IMR-90 (cell line): ENCODE results near the gene MRPS5. TPM values are rescaled to one million over a fixed set of nuclear protein-coding genes. Genes with fewer than 3 reads are reported as not detected.

Experiments
- ATAC-seq: fragments of 200-7000 bp; cut with Tn5 transposase; 2 replicates; pipeline ENCODE4 v1.9.1; 2020; ENCODE audit warnings: low read depth, mild to moderate bottlenecking, moderate library complexity
- BruUV-seq: library from RNA; stranded (reverse); fragments of 400-500 nt; replicated peaks from 2 replicates; lab custom pipeline; 2021; lab: Mats Ljungman, UMichigan
- CTCF ChIA-PET: fragments of 300-600 bp; formaldehyde crosslinking; extraction: SDS; loops from one replicate; lab custom pipeline; 2021; ENCODE audit warnings: antibody characterized with exemption; lab: Yijun Ruan, JAX
- POLR2A ChIA-PET: fragments of 300-600 bp; sonication (Branson Sonifier 250); formaldehyde crosslinking; loops from one replicate; lab custom pipeline; 2022; ENCODE audit warnings: antibody characterized with exemption; ENCODE audit not compliant: unreplicated experiment; lab: Charles Lee
- DNase-seq: peaks from one replicate; pipeline ENCODE4 v3.0.0; 2013
- H2AFZ ChIP-seq: replicated peaks from 2 replicates; pipeline ENCODE3; 2013; ENCODE audit warnings: low read length, mild to moderate bottlenecking; ENCODE audit not compliant: poor library complexity
- H2AK5ac ChIP-seq: 2 replicates; pipeline ENCODE4 v1.6.1; 2013; ENCODE audit warnings: low read depth, low read length, inconsistent platforms
- H2AK9ac ChIP-seq: replicated peaks from 2 replicates; pipeline ENCODE3; 2013; ENCODE audit warnings: mild to moderate bottlenecking, low read depth, low read length, moderate library complexity; ENCODE audit not compliant: poor library complexity
- H2BK120ac ChIP-seq: 2 replicates; pipeline ENCODE4 v1.6.1; 2013; ENCODE audit warnings: low read depth, low read length, inconsistent platforms
- H2BK15ac ChIP-seq: 3 replicates; pipeline ENCODE4 v1.6.1; 2013; ENCODE audit warnings: low read depth, low read length, inconsistent platforms
- H2BK20ac ChIP-seq: 2 replicates; pipeline ENCODE4 v1.6.1; 2013; ENCODE audit warnings: low read depth, mild to moderate bottlenecking, inconsistent platforms, low read length, moderate library complexity
- H2BK5ac ChIP-seq: 2 replicates; pipeline ENCODE4 v1.6.1; 2013; ENCODE audit warnings: mild to moderate bottlenecking, low read depth, low read length, inconsistent platforms; ENCODE audit not compliant: poor library complexity, severe bottlenecking
- H3K14ac ChIP-seq: replicated peaks from 2 replicates; pipeline ENCODE4 v1.6.1; 2013; ENCODE audit warnings: low read depth, low read length, inconsistent platforms
- H3K18ac ChIP-seq: 2 replicates; pipeline ENCODE4 v1.6.1; 2013; ENCODE audit warnings: low read depth, low read length, control low read depth
- H3K23ac ChIP-seq: 2 replicates; pipeline ENCODE4 v1.6.1; 2013; ENCODE audit warnings: low read depth, low read length, inconsistent platforms
- H3K27ac ChIP-seq: 2 replicates; pipeline ENCODE4 v1.5.1; 2013; ENCODE audit warnings: mild to moderate bottlenecking, control low read depth, low read length; ENCODE audit not compliant: insufficient read depth
- H3K27me3 ChIP-seq: 2 replicates; pipeline ENCODE4 v1.6.1; 2013; ENCODE audit warnings: low read length; ENCODE audit not compliant: control insufficient read depth, insufficient read depth
- H3K36me3 ChIP-seq: 2 replicates; pipeline ENCODE4 v1.6.1; 2013; ENCODE audit warnings: low read length, mixed read lengths; ENCODE audit not compliant: control insufficient read depth, insufficient read depth
- H3K4ac ChIP-seq: 2 replicates; pipeline ENCODE4 v1.6.1; 2013; ENCODE audit warnings: low read depth, low read length, inconsistent platforms
- H3K4me1 ChIP-seq: 2 replicates; pipeline ENCODE4 v1.6.1; 2013; ENCODE audit warnings: low read length, mixed read lengths; ENCODE audit not compliant: control insufficient read depth, insufficient read depth
- H3K4me2 ChIP-seq: 2 replicates; pipeline ENCODE4 v1.6.1; 2013; ENCODE audit warnings: low read depth, mild to moderate bottlenecking, control low read depth, low read length, moderate library complexity
- H3K4me3 ChIP-seq: 2 replicates; pipeline ENCODE4 v1.5.1; 2013; ENCODE audit warnings: low read depth, mild to moderate bottlenecking, control low read depth, low read length, moderate library complexity; ENCODE audit not compliant: insufficient read depth
- H3K56ac ChIP-seq: 2 replicates; pipeline ENCODE4 v1.6.1; 2013; ENCODE audit warnings: low read length, inconsistent platforms; ENCODE audit not compliant: insufficient read depth; ENCODE audit errors: extremely low read depth
- H3K79me1 ChIP-seq, 2 experiments: 2 replicates each; pipeline ENCODE4 v1.6.1; 2013; ENCODE audit warnings: low read length in 2 of 2, inconsistent platforms in 1 of 2, low read depth in 1 of 2
- H3K9ac ChIP-seq: 2 replicates; pipeline ENCODE4 v1.6.1; 2013; ENCODE audit warnings: low read depth, low read length, control low read depth
- H3K9me1 ChIP-seq: 2 replicates; pipeline ENCODE4 v1.6.1; 2013; ENCODE audit warnings: low read length, inconsistent platforms; ENCODE audit not compliant: insufficient read depth
- H3K9me3 ChIP-seq: 2 replicates; pipeline ENCODE4 v1.6.1; 2013; ENCODE audit warnings: low read length; ENCODE audit not compliant: control insufficient read depth, insufficient read depth
- H4K20me1 ChIP-seq: 2 replicates; pipeline ENCODE4 v1.6.1; 2013; ENCODE audit warnings: low read length, inconsistent platforms; ENCODE audit not compliant: insufficient read depth
- H4K5ac ChIP-seq: 2 replicates; pipeline ENCODE4 v1.6.1; 2013; ENCODE audit warnings: mild to moderate bottlenecking, low read depth, low read length, control low read depth
- H4K8ac ChIP-seq, 2 experiments: 2 replicates each; pipeline ENCODE4 v1.6.1; 2013; ENCODE audit warnings: low read depth in 2 of 2, low read length in 2 of 2, control low read depth in 1 of 2, inconsistent platforms in 1 of 2
- H4K91ac ChIP-seq: 2 replicates; pipeline ENCODE4 v1.6.1; 2013; ENCODE audit warnings: low read depth, low read length, inconsistent platforms; ENCODE audit not compliant: insufficient read depth
- BHLHE40 ChIP-seq: fragments of 150-350 bp; IDR thresholded peaks from 2 replicates; pipeline ENCODE4 v1.6.1; 2016; ENCODE audit warnings: mild to moderate bottlenecking, low read depth, low read length
- CEBPB ChIP-seq: IDR thresholded peaks from 2 replicates; pipeline ENCODE4 v1.6.1; 2012; ENCODE audit warnings: low read depth, low read length, improper control_type of control experiment
- CHD1 ChIP-seq: IDR thresholded peaks from 2 replicates; pipeline ENCODE4 v1.6.1; 2012; ENCODE audit warnings: low read depth, low read length, improper control_type of control experiment
- CTCF ChIP-seq: conservative IDR thresholded peaks from 2 replicates; pipeline ENCODE4 v1.5.1; 2012; ENCODE audit warnings: mild to moderate bottlenecking, low read depth, low read length, improper control_type of control experiment
- FOS ChIP-seq: fragments of 150-350 bp; IDR thresholded peaks from 2 replicates; pipeline ENCODE4 v1.6.1; 2016; ENCODE audit warnings: low read depth, low read length
- MAFK ChIP-seq: IDR thresholded peaks from 2 replicates; pipeline ENCODE4 v1.6.1; 2012; ENCODE audit warnings: low read depth, low read length, improper control_type of control experiment
- MAZ ChIP-seq: IDR thresholded peaks from 2 replicates; pipeline ENCODE4 v1.6.1; 2012; ENCODE audit warnings: low read depth, mild to moderate bottlenecking, low read length, improper control_type of control experiment, moderate library complexity, borderline replicate concordance
- MXI1 ChIP-seq: IDR thresholded peaks from 2 replicates; pipeline ENCODE4 v1.6.1; 2012; ENCODE audit warnings: low read depth, mild to moderate bottlenecking, low read length, moderate library complexity, borderline replicate concordance
- NFE2L2 ChIP-seq: fragments of 150-350 bp; IDR thresholded peaks from 2 replicates; pipeline ENCODE4 v1.6.1; 2016; ENCODE audit warnings: low read depth, mild to moderate bottlenecking, low read length
- POLR2A ChIP-seq: IDR thresholded peaks from 2 replicates; pipeline ENCODE4 v1.6.1; 2012; ENCODE audit warnings: mild to moderate bottlenecking, low read depth, low read length
- RAD21 ChIP-seq: IDR thresholded peaks from 2 replicates; pipeline ENCODE4 v1.6.1; 2012; ENCODE audit warnings: low read length, improper control_type of control experiment
- RCOR1 ChIP-seq: IDR thresholded peaks from 2 replicates; pipeline ENCODE4 v1.6.1; 2012; ENCODE audit warnings: mild to moderate bottlenecking, low read length, improper control_type of control experiment; ENCODE audit not compliant: insufficient replicate concordance
- RFX5 ChIP-seq: IDR thresholded peaks from 2 replicates; pipeline ENCODE4 v1.8.0; 2012; ENCODE audit warnings: low read depth, mild to moderate bottlenecking, low read length, moderate library complexity
- SMC3 ChIP-seq: fragments of 150-350 bp; IDR thresholded peaks from 2 replicates; pipeline ENCODE4 v1.6.1; 2016; ENCODE audit warnings: low read depth, mild to moderate bottlenecking, antibody characterized with exemption, low read length, moderate library complexity
- WGBS, 2 experiments: methylation state at CpG; one replicate each; pipeline versions ENCODE4 v1.1.5 to v1.1.7; 2013; ENCODE audit warnings: missing lambda C conversion rate in 2 of 2; ENCODE audit not compliant: insufficient read length in 1 of 2; ENCODE audit errors: extremely low coverage in 2 of 2; 5-methylcytosine and 5-hydroxymethylcytosine counted together
- dilution Hi-C: fragments of 300-500 bp; cut with HindIII; formaldehyde crosslinking; loops from one replicate; pipeline ENCODE4 v1.14.3; 2018; ENCODE audit warnings: low sequenced_read_pairs; ENCODE audit not compliant: unreplicated experiment
- in situ Hi-C: fragments of 300-500 bp; cut with MboI; formaldehyde crosslinking; loops from 3 replicates; pipeline ENCODE4 v1.14.3; 2019; ENCODE audit warnings: low sequenced_read_pairs, inconsistent platforms, mixed read lengths
- intact Hi-C: fragments of 100-400 bp; cut with micrococcal nuclease; formaldehyde crosslinking; loops from 2 replicates; pipeline ENCODE4 v1.10.0; 2022
- polyA plus RNA-seq, 3 experiments: library from polyadenylated mRNA; depleted of rRNA; stranded (reverse); fragments of >200 nt; gene quantifications; 2 replicates each; pipeline ENCODE4 v1.2.3, GENCODE V29; 2012; ENCODE audit warnings: low replicate concordance in 1 of 3
- total RNA-seq: library from RNA; depleted of rRNA; stranded (reverse); fragments of >200 nt; gene quantifications from 2 replicates; pipeline ENCODE4 v1.2.3, GENCODE V29; 2012
- TF ChIP-seq, protein P1 (sequence below): fragments of 150-350 bp; IDR thresholded peaks from 2 replicates; pipeline ENCODE4 v1.6.1; 2016; ENCODE audit warnings: low read depth, mild to moderate bottlenecking, low read length, moderate library complexity, borderline replicate concordance

MRPS5 gene
- total and polyA plus RNA-seq, 2 of the 4 experiments (the other 2 are of a cell fraction), result 27.6 to 44.1 TPM

DNA sequence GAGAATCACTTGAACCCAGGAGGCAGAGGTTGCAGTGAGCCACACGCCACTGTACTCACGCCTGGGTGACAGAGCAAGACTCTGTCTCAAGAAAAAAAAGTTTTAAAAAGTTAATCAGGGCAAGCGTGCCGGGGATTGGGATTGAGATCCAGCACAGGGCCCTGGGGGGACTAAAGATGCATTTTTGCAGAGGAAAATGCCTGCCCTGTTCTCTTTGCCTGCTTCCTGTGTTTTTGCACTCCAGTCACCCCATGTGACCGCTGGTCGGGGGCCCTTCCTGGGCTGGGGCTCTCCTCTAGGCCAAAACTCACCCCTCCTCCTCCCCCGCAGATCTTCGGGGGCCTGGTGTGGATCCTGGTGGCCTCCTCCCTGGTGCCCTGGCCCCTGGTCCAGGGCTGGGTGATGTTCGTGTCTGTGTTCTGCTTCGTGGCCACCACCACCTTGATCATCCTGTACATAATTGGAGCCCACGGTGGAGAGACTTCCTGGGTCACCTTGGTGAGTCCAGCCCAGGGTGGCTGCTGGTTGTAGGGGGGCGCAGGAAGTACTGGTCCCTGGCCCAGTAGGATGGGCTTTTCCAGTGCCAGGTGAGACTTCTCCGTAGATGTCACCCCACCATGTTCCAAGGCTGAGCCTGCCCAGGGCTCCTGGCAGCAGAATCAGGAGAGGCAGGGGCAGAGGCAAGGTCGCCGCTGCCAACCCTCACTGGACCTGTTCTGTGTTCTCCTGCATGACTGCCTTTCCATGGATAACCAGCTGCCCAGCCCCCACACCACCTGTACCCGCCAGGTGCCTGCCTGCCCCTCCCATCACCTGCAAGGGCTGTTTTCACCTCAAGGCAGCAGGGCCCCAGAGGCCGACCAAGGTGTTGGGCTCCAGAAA is 73.7 kb downstream of the MRPS5 start:
- Histone ChIP-seq H4K20me1 (peaks cover 4% of the 10 kb centered on the region; the same call in 1 of the 2 replicates), H3K4me3 (no peak overlapping the region), H4K91ac (no peak overlapping the region), H3K18ac (no peak overlapping the region), H2AFZ (no peak overlapping the region), H3K36me3 (no peaks in the 10 kb centered on the region), H3K9ac (no peak overlapping the region), H3K4me1 (peaks cover 9% of the 10 kb centered on the region), H2BK120ac (no peak overlapping the region), H3K9me3 (no peaks in the 10 kb centered on the region), H4K8ac (no peak overlapping the region), H3K27ac (no peak overlapping the region), H2AK9ac (no peak overlapping the region), H2BK5ac (no peak overlapping the region), H3K14ac (no peak overlapping the region), H3K79me1 (no peaks in the 10 kb centered on the region), H3K23ac (no peak overlapping the region), H3K4me2 (no peak overlapping the region), H3K4ac (no peak overlapping the region), H3K9me1 (0 out of 2 replicates have a peak, but pooled peaks cover 7% of the 10 kb centered on the region), H2BK15ac (no peak overlapping the region), H2AK5ac (no peak overlapping the region), H4K5ac (no peak overlapping the region), H3K56ac (no peak overlapping the region), H2BK20ac (no peak overlapping the region), H3K27me3 (peaks cover 19% of the 10 kb centered on the region; the same call in 1 of the 2 replicates)
- in situ Hi-C loops, result no loop called here
- no peak for TF ChIP-seq SMC3
- TF ChIP-seq RFX5, result no peak
- no peak for TF ChIP-seq MAZ
- TF ChIP-seq MAFK, result no peak
- no peak for TF ChIP-seq CHD1
- no peak for TF ChIP-seq RAD21
- no peak for TF ChIP-seq NFE2L2
- TF ChIP-seq FOS, result no peak
- TF ChIP-seq CEBPB, result no peak
- no peak for TF ChIP-seq MXI1
- no peak for TF ChIP-seq RCOR1
- no peak for TF ChIP-seq POLR2A
- TF ChIP-seq, protein P1, sequence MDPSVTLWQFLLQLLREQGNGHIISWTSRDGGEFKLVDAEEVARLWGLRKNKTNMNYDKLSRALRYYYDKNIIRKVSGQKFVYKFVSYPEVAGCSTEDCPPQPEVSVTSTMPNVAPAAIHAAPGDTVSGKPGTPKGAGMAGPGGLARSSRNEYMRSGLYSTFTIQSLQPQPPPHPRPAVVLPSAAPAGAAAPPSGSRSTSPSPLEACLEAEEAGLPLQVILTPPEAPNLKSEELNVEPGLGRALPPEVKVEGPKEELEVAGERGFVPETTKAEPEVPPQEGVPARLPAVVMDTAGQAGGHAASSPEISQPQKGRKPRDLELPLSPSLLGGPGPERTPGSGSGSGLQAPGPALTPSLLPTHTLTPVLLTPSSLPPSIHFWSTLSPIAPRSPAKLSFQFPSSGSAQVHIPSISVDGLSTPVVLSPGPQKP, result no peak
- TF ChIP-seq BHLHE40, result no peak
- no peak for TF ChIP-seq CTCF
- ChIA-PET CTCF (no interaction called here), POLR2A (no interaction called here)
- dilution Hi-C loops, result no loop called here
- no TSS peak for BruUV-seq
- DNase-seq, result no peak
- 77% methylated on average over 6 of the region's 17 CpGs; no CpG with 5 or more reads in 1 of the 2 experiments for WGBS, 2 experiments
- ATAC-seq, result no peak
- intact Hi-C loops, result no loop called here
